Hepatocyte (in vitro differentiated cells): ENCODE results near the gene TSPAN16.

Source experiments
- EZH2 ChIP-seq: fragments of 200-600 bp; sonication (generic); IDR thresholded peaks from 2 replicates; pipeline ENCODE4 v1.6.1; 2016; ENCODE audit warnings: antibody characterized with exemption, mild to moderate bottlenecking, borderline replicate concordance
- TF ChIP-seq, protein P1 (sequence below): fragments of 200-600 bp; sonication (generic); IDR thresholded peaks from 2 replicates; pipeline ENCODE4 v1.5.1; 2016; ENCODE audit warnings: antibody characterized with exemption, mild to moderate bottlenecking; ENCODE audit not compliant: poor library complexity

DNA sequence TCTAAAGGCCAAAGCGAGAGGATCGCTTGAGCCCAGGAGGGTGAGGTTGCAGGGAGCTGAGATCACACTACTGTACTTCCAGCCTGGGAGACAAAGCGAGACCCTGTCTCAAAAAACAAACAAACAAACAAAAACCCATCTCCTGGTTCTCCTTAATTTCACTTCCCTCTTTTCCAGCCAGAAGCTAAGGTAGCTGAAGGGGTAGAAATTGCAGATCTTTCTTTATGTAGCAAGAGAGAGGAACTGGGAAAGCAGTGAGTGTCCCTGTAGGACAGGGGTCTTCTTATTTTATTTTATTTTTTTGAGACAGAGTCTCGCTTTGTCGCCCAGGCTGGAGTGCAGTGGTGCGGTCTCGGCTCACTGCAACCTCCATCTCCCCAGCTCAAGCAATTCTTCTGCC lies 4.5 kb upstream of the TSPAN16 start:
- TF ChIP-seq, protein P1, sequence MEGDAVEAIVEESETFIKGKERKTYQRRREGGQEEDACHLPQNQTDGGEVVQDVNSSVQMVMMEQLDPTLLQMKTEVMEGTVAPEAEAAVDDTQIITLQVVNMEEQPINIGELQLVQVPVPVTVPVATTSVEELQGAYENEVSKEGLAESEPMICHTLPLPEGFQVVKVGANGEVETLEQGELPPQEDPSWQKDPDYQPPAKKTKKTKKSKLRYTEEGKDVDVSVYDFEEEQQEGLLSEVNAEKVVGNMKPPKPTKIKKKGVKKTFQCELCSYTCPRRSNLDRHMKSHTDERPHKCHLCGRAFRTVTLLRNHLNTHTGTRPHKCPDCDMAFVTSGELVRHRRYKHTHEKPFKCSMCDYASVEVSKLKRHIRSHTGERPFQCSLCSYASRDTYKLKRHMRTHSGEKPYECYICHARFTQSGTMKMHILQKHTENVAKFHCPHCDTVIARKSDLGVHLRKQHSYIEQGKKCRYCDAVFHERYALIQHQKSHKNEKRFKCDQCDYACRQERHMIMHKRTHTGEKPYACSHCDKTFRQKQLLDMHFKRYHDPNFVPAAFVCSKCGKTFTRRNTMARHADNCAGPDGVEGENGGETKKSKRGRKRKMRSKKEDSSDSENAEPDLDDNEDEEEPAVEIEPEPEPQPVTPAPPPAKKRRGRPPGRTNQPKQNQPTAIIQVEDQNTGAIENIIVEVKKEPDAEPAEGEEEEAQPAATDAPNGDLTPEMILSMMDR, result no peak
- no peak for TF ChIP-seq EZH2
